Gastroesophageal sphincter (tissue), 3 donors: Measurements from ENCODE around the gene DDX55.

Experiments used
- POLR2A ChIP-seq, 2 donors: fragments of 450-650 bp; IDR thresholded peaks; one replicate each; pipeline ENCODE4 v1.6.1; 2017; ENCODE audit warnings: antibody characterized with exemption in 2 of 2, mild to moderate bottlenecking in 2 of 2, moderate library complexity in 1 of 2
- TF ChIP-seq, protein P1 (sequence below), 4 experiments: fragments of 200-600 bp in 2 of 4; fragments of 450-650 bp in 2 of 4; sonication (generic) in 1 of 4; IDR thresholded peaks; one replicate each; pipeline ENCODE4 v1.5.1; 2017 to 2019; ENCODE audit warnings: antibody characterized with exemption in 4 of 4, mild to moderate bottlenecking in 2 of 4, moderate library complexity in 2 of 4

DNA sequence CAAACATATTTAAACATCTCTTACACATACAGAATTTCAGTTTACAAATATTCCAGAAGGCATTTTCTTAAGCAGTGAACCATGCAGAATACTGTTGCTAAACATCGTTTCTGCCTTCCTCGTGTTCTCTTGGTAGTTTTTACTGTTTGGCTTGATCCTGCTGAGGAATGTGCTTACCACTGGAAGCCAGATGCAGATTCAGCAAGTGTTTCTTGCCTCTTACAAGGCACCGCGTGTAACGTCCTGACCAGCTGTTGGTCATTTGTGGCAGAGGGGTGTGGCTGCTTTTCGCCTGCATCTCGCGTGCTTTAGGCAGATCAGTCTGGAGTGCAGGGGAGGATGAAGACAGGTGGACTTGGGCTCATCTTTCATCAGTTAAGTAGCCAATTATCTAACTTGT is 19.2 kb downstream of the DDX55 start:
- no peak for TF ChIP-seq POLR2A (IDR thresholded peaks at IDR 0.05)
- TF ChIP-seq, protein P1, sequence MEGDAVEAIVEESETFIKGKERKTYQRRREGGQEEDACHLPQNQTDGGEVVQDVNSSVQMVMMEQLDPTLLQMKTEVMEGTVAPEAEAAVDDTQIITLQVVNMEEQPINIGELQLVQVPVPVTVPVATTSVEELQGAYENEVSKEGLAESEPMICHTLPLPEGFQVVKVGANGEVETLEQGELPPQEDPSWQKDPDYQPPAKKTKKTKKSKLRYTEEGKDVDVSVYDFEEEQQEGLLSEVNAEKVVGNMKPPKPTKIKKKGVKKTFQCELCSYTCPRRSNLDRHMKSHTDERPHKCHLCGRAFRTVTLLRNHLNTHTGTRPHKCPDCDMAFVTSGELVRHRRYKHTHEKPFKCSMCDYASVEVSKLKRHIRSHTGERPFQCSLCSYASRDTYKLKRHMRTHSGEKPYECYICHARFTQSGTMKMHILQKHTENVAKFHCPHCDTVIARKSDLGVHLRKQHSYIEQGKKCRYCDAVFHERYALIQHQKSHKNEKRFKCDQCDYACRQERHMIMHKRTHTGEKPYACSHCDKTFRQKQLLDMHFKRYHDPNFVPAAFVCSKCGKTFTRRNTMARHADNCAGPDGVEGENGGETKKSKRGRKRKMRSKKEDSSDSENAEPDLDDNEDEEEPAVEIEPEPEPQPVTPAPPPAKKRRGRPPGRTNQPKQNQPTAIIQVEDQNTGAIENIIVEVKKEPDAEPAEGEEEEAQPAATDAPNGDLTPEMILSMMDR (IDR thresholded peaks at IDR 0.05) = no peak
